ENCODE results near the gene C1orf116. TPM values are rescaled to one million over a fixed set of nuclear protein-coding genes. Genes with fewer than 3 reads are reported as not detected.

C1orf116 gene
- total RNA-seq, 6 donors from 2014 or later, result 92.5 to 222 (median 193) TPM

DNA sequence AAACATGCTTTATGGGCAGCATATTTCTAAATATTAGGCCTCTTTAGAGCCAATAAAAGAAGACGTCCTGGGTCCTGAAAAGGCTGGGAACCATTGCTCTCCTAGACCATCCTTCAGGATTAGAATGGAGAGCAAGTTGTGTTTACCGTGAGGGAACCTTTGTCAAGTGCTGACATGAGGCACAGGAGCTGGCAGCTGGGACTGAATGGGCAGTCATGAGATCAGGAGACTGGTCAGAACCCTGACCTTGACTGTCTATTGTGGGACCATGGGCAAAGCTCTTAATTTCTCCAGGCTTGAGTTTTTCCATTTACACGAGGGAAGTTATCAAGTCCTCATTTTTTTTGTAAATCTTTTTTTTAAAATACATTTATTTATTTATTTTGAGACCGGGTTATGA, 25.7 kb upstream of the C1orf116 start:
- no peak for ATAC-seq (ENCODE audit: low FRiP score in 2 of 2)
- Histone ChIP-seq H3K27ac (peak overlapping the region; percentile 13 to 81 (median 74)), H3K4me1 (peaks cover 0 to 34% (median 21%) of the 10 kb centered on the region in 4 donors), H3K27me3 (no peaks in the 10 kb centered on the region), H3K9me3 (no peaks in the 10 kb centered on the region), H3K4me3 (no peak overlapping the region), H3K36me3 (peaks cover 0 to 25% (median 10%) of the 10 kb centered on the region in 4 donors)
- WGBS, 2 donors, result 81 to 84% methylated on average over 4 of the region's 4 CpGs
- TF ChIP-seq EP300 (IDR thresholded peaks at IDR 0.05), result no peak
- TF ChIP-seq POLR2AphosphoS5 (IDR thresholded peaks at IDR 0.05), result no peak
- TF ChIP-seq, protein P1, sequence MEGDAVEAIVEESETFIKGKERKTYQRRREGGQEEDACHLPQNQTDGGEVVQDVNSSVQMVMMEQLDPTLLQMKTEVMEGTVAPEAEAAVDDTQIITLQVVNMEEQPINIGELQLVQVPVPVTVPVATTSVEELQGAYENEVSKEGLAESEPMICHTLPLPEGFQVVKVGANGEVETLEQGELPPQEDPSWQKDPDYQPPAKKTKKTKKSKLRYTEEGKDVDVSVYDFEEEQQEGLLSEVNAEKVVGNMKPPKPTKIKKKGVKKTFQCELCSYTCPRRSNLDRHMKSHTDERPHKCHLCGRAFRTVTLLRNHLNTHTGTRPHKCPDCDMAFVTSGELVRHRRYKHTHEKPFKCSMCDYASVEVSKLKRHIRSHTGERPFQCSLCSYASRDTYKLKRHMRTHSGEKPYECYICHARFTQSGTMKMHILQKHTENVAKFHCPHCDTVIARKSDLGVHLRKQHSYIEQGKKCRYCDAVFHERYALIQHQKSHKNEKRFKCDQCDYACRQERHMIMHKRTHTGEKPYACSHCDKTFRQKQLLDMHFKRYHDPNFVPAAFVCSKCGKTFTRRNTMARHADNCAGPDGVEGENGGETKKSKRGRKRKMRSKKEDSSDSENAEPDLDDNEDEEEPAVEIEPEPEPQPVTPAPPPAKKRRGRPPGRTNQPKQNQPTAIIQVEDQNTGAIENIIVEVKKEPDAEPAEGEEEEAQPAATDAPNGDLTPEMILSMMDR (IDR thresholded peaks at IDR 0.05), result no peak
- TF ChIP-seq POLR2A (IDR thresholded peaks at IDR 0.05), result no peak
- no peak for DNase-seq

DNA sequence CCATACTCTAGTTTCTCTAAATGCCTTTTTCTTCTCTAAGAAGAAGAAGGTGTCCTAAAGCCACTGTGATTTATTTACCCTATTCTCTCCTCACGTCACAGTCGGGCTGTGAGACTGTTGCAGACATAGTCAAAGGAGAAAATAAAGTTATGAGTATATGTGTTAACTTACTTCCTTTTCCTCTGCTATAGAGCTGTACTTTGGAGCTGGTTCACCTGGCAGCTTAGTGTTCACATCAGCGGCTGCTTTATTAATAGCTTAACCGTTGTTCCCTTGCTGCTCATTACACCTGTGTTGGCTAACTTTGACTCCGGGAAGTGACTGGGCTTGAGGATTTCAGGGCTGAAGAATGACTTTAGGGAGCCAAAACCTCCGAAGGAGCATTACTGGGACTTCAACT, 24.1 kb upstream of the C1orf116 start:
- Histone ChIP-seq H3K9me3 (no peaks in the 10 kb centered on the region), H3K4me1 (peaks cover 7 to 44% (median 28%) of the 10 kb centered on the region in 4 donors), H3K36me3 (peaks cover 0 to 13% (median 2%) of the 10 kb centered on the region in 4 donors), H3K27ac (peak overlapping the region; percentile 2 to 97 (median 42)), H3K4me3 (peak overlapping the region in 1 of 4 donors; percentile 59), H3K27me3 (no peaks in the 10 kb centered on the region)
- TF ChIP-seq EP300 (IDR thresholded peaks at IDR 0.05) (no peak), POLR2AphosphoS5 (IDR thresholded peaks at IDR 0.05) (no peak), POLR2A (IDR thresholded peaks at IDR 0.05) (peak in 1 of 4 donors; percentile 16)
- TF ChIP-seq, protein P1 (IDR thresholded peaks at IDR 0.05), result no peak
- WGBS, 2 donors, result 68 to 69% methylated on average over 6 of the region's 6 CpGs
- ATAC-seq (ENCODE audit: low FRiP score in 2 of 2), result no peak
- DNase-seq, result no peak

DNA sequence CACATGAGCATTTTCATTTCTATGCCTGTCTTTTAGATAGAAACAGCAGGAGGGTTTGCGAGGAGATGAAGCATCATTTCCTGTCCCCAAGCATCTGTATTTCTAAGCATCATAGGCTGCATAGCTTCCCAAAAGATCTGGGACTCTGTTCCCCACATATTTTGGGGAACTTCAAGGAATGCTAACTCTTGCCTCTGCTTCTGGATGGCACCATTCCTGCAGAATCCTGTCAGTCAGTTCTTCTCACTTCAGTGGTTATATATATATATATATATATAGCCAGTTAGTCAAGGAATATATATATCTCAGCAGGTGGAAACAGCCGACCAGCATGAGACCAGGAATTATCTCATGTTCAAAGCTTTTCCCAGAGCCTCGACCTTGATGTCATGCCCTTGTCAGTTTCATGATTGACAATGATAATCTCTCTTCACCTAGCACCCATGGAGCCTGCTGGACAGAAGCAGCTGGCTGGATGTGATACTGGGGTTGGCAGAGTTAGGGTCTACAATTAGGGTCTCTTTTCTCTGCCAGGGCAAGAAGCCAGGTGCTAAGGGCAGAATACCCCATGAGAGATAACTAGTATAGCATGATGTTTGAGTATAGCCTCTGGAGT, 22.9 kb upstream of the C1orf116 start:
- no peak for ATAC-seq (ENCODE audit: low FRiP score in 2 of 2)
- peak overlapping the region; percentile 66 to 97 (median 92) for H3K27ac ChIP-seq

DNA sequence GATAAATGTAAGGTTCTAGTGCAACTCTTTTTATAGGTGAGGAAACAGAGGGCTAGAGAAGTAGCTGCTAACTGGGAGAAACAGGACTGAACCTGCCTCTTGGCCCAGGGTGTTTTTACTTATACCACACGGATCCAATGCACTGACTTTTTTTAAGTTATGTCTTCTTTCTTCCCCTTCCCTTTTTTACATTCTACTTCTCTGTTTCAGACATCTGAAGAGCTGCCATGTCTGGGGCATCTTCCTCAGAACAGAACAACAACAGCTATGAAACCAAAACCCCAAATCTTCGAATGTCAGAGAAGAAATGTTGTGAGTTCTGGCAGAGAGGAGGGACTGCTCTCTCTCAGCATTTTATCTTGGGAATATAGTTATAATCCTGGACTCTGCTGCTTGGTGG, 21.9 kb upstream of the C1orf116 start:
- Histone ChIP-seq H3K4me3 (peak overlapping the region in 2 of 4 donors; percentile 57 to 59), H3K36me3 (no peaks in the 10 kb centered on the region), H3K27me3 (no peaks in the 10 kb centered on the region), H3K27ac (peak overlapping the region; percentile 90 to 97 (median 94)), H3K9me3 (no peaks in the 10 kb centered on the region), H3K4me1 (peaks cover 16 to 48% (median 35%) of the 10 kb centered on the region in 4 donors)
- DNase-seq, result no peak
- ATAC-seq (ENCODE audit: low FRiP score in 2 of 2), result no peak
- TF ChIP-seq POLR2A (IDR thresholded peaks at IDR 0.05) (no peak), POLR2AphosphoS5 (IDR thresholded peaks at IDR 0.05) (no peak), EP300 (IDR thresholded peaks at IDR 0.05) (no peak)
- TF ChIP-seq, protein P1 (IDR thresholded peaks at IDR 0.05), result no peak
- 31 to 42% methylated on average over 2 of the region's 2 CpGs for WGBS, 2 donors

More for the DNA sequence above, 22.9 kb upstream of the C1orf116 start:
- TF ChIP-seq EP300 (IDR thresholded peaks at IDR 0.05), result no peak
- TF ChIP-seq, protein P1 (IDR thresholded peaks at IDR 0.05), result no peak
- TF ChIP-seq POLR2A (IDR thresholded peaks at IDR 0.05), result no peak
- TF ChIP-seq POLR2AphosphoS5 (IDR thresholded peaks at IDR 0.05), result no peak
- peak overlapping the region in 1 of 4 donors; percentile 59 for H3K4me3 ChIP-seq
- no peaks in the 10 kb centered on the region for H3K27me3 ChIP-seq
- no peaks in the 10 kb centered on the region for H3K9me3 ChIP-seq
- peaks cover 0 to 7% (median 0%) of the 10 kb centered on the region in 4 donors for H3K36me3 ChIP-seq
- 63 to 66% methylated on average over 3 of the region's 3 CpGs for WGBS, 2 donors
- peaks cover 13 to 50% (median 34%) of the 10 kb centered on the region in 4 donors for H3K4me1 ChIP-seq
- no peak for DNase-seq
